Osteoblast (primary cell): Measurements from ENCODE around the gene NLRC4. TPM values are rescaled to one million over a fixed set of nuclear protein-coding genes. Genes with fewer than 3 reads are reported as not detected.

ENCODE experiments used
- DNase-seq: peaks from one replicate; pipeline ENCODE4 v3.0.0; 2011; ENCODE audit warnings: low spot score, mixed read lengths; ENCODE audit not compliant: insufficient read length; ENCODE audit errors: missing footprints
- H2AFZ ChIP-seq: 2 replicates; pipeline ENCODE4 v1.6.0; 2011; ENCODE audit warnings: mild to moderate bottlenecking, low read length
- H3K27ac ChIP-seq: 2 replicates; pipeline ENCODE4 v1.5.1; 2011; ENCODE audit warnings: mild to moderate bottlenecking, low read depth, low read length, moderate library complexity
- H3K27me3 ChIP-seq: 2 replicates; pipeline ENCODE4 v1.6.0; 2012; ENCODE audit warnings: mild to moderate bottlenecking, control low read depth, inconsistent platforms, low read length, moderate library complexity; ENCODE audit not compliant: insufficient read depth
- H3K36me3 ChIP-seq: 2 replicates; pipeline ENCODE4 v1.5.1; 2011; ENCODE audit warnings: mild to moderate bottlenecking, low read length, control low read depth, moderate library complexity; ENCODE audit not compliant: insufficient read depth
- H3K4me1 ChIP-seq: 2 replicates; pipeline ENCODE4 v1.5.1; 2011; ENCODE audit warnings: mild to moderate bottlenecking, low read length, control low read depth, moderate library complexity; ENCODE audit not compliant: insufficient read depth
- H3K4me2 ChIP-seq: 2 replicates; pipeline ENCODE4 v1.6.0; 2011; ENCODE audit warnings: mild to moderate bottlenecking, low read length; ENCODE audit not compliant: insufficient read depth
- H3K4me3 ChIP-seq: fragments of 200-600 bp; sonication (generic); 3 replicates; pipeline ENCODE4 v1.5.1; 2012; ENCODE audit warnings: mild to moderate bottlenecking, low read length, inconsistent platforms; ENCODE audit not compliant: insufficient read depth
- H3K79me2 ChIP-seq: 2 replicates; pipeline ENCODE4 v1.6.0; 2012; ENCODE audit warnings: mild to moderate bottlenecking, low read length, control low read depth, inconsistent platforms; ENCODE audit not compliant: insufficient read depth
- H3K9me3 ChIP-seq: 2 replicates; pipeline ENCODE4 v1.5.1; 2011; ENCODE audit warnings: low read depth, low read length, control low read depth
- H4K20me1 ChIP-seq: 2 replicates; pipeline ENCODE4 v1.6.0; 2012; ENCODE audit warnings: mild to moderate bottlenecking, low read length, control low read depth; ENCODE audit not compliant: insufficient read depth
- total RNA-seq: library from RNA; depleted of rRNA; stranded (reverse); fragments of >200 nt; gene quantifications from 2 replicates; pipeline ENCODE4 v1.2.3, GENCODE V29; 2012
- TF ChIP-seq, protein P1 (sequence below): IDR thresholded peaks from 2 replicates; pipeline ENCODE4 v1.5.1; 2011; ENCODE audit warnings: mild to moderate bottlenecking, low read depth, low read length, moderate library complexity; ENCODE audit errors: extremely low read depth

NLRC4 gene
- total RNA-seq, 1 donor: not detected

DNA sequence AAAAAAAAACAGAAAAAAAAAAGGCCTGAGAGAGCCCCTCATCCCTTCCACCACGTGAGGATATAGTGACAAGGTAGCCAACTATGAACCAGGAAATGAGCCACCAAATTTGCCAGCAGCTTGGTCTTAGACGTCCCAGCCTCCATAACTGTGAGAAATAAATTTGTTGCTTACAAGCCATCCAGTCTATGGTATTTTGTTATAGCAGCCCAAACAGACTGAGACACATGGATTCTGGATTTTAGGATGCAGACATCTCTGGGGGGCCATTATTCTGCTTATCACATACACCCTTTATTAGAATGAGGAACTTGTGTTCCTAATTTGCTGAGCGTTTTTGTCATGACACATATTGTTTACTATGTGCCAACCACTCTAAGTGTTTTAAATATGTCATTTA is 7.6 kb upstream of the NLRC4 start:
- no peaks in the 10 kb centered on the region for H3K36me3 ChIP-seq
- H2AFZ ChIP-seq: no peak overlapping the region
- H3K79me2 ChIP-seq: no peaks in the 10 kb centered on the region
- peaks cover 3% of the 10 kb centered on the region for H3K4me1 ChIP-seq
- TF ChIP-seq, protein P1, sequence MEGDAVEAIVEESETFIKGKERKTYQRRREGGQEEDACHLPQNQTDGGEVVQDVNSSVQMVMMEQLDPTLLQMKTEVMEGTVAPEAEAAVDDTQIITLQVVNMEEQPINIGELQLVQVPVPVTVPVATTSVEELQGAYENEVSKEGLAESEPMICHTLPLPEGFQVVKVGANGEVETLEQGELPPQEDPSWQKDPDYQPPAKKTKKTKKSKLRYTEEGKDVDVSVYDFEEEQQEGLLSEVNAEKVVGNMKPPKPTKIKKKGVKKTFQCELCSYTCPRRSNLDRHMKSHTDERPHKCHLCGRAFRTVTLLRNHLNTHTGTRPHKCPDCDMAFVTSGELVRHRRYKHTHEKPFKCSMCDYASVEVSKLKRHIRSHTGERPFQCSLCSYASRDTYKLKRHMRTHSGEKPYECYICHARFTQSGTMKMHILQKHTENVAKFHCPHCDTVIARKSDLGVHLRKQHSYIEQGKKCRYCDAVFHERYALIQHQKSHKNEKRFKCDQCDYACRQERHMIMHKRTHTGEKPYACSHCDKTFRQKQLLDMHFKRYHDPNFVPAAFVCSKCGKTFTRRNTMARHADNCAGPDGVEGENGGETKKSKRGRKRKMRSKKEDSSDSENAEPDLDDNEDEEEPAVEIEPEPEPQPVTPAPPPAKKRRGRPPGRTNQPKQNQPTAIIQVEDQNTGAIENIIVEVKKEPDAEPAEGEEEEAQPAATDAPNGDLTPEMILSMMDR: no peak
- H3K27me3 ChIP-seq: no peaks in the 10 kb centered on the region
- no peak overlapping the region for H3K4me3 ChIP-seq
- H3K9me3 ChIP-seq: no peaks in the 10 kb centered on the region
- H4K20me1 ChIP-seq: no peaks in the 10 kb centered on the region
- no peak overlapping the region for H3K27ac ChIP-seq
- no peak for DNase-seq
- no peak overlapping the region for H3K4me2 ChIP-seq

DNA sequence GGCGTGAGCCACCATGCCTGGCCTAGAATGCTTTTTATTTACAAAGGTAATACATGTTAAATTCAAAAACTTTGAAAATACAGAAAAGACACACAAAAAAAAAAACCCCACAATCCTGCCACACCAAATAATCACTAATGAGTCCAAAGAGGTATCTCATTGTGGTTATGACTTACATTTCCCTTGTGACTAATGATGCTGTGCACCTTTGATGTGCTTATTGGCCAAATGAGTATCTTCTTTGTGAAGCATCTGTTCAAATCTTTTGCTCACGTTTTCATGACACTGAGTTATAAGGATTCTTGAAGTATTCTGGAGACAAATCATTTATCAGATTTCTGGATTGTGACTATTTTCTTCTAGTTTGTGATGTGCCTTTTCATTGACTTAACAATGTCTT is 6.4 kb upstream of the NLRC4 start:
- Histone ChIP-seq H3K9me3 (no peaks in the 10 kb centered on the region), H3K36me3 (no peaks in the 10 kb centered on the region), H3K79me2 (no peaks in the 10 kb centered on the region), H4K20me1 (no peaks in the 10 kb centered on the region), H3K4me3 (no peak overlapping the region), H3K4me1 (no peaks in the 10 kb centered on the region), H3K4me2 (no peak overlapping the region), H3K27me3 (no peaks in the 10 kb centered on the region), H2AFZ (no peak overlapping the region), H3K27ac (no peak overlapping the region)
- DNase-seq: no peak
- TF ChIP-seq, protein P1: no peak

DNA sequence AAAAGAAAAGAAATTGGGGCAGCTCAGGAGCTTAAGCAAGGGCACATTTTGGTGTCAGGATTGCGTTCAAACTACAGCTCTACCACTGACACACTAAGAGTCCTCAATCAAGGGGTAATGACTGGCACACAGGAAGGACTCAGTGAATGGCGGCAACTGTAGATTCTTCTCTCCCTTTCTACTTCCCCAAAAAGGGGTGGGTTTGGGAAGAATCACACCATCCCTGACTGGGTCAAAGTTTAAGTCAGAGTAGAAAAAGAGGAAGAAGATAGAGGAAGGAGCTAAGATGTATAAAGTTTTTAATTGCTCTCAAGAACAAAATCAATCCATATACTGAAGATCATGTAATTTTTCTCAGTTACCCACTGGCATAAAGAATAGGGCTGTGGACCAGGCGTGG is 2.6 kb downstream of the NLRC4 start:
- no peaks in the 10 kb centered on the region for H3K27me3 ChIP-seq
- TF ChIP-seq, protein P1: no peak
- no peaks in the 10 kb centered on the region for H3K79me2 ChIP-seq

DNA sequence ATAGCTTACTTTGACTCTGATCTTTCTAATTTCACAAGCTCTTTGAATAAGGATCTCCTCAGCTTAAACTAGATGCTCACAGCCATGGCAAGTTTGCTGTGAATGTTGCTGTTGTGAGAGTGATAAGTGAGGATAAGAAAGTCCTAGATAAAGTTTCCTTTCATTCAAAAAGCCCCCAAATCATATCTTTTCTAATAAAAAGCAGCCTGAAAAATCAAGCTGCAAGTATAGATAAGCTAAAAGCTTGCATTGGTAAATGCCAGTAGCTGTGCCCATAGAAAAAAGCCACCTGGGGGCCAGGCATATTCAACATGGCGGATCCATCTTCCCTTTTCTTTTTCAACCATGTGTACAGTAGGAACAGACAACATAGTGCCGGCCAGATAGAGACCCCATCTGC is 4.3 kb downstream of the NLRC4 start:
- H3K4me1 ChIP-seq: no peaks in the 10 kb centered on the region
- H3K9me3 ChIP-seq: no peaks in the 10 kb centered on the region
- DNase-seq: no peak
- H3K27ac ChIP-seq: no peak overlapping the region
- no peak overlapping the region for H2AFZ ChIP-seq
- no peak overlapping the region for H3K4me2 ChIP-seq
- TF ChIP-seq, protein P1: no peak
- no peak overlapping the region for H3K4me3 ChIP-seq
- H3K79me2 ChIP-seq: no peaks in the 10 kb centered on the region
- H3K27me3 ChIP-seq: no peaks in the 10 kb centered on the region
- H3K36me3 ChIP-seq: no peaks in the 10 kb centered on the region
- H4K20me1 ChIP-seq: no peaks in the 10 kb centered on the region

More for the DNA sequence above, 2.6 kb downstream of the NLRC4 start:
- Histone ChIP-seq H3K27ac (no peak overlapping the region), H2AFZ (no peak overlapping the region), H3K4me1 (no peaks in the 10 kb centered on the region), H4K20me1 (no peaks in the 10 kb centered on the region), H3K4me3 (no peak overlapping the region), H3K9me3 (no peaks in the 10 kb centered on the region), H3K36me3 (no peaks in the 10 kb centered on the region), H3K4me2 (no peak overlapping the region)
- DNase-seq: no peak
